ENCODE results near the gene ASMT. TPM values are rescaled to one million over a fixed set of nuclear protein-coding genes. Genes with fewer than 3 reads are reported as not detected.

Gene ASMT
- total and polyA plus RNA-seq, 2 of the 4 experiments (the other 2 are of a cell fraction), result not detected

DNA sequence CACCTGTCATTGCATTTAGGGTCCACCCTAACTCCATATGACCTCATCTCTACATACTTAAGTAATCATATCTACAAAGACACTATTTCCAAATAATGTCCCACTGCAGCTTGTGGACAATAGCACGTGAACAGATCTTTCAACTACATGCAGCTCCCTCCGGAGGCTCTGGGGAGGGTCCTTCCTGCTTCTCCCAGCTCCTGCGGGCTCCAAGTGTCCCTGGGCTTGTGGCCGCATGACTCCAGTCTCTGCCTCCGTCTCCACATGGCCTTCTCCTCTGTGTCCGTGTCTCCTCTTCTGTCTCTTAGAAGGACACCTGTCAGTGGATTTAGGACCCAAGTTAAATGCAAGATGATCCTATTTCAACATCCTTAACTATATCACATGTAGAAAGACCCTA, 52.7 kb downstream of the ASMT start:
- in situ Hi-C loops (cut with MboI; ENCODE audit: low sequenced_read_pairs) (no loop called here), intact Hi-C loops (cut with micrococcal nuclease) (no loop called here), dilution Hi-C loops (cut with HindIII; ENCODE audit: low sequenced_read_pairs, unreplicated experiment) (no loop called here)
- Histone ChIP-seq H2BK5ac (ENCODE audit: low read depth, low read length, poor library complexity, severe bottlenecking) (no peak overlapping the region), H3K23ac (ENCODE audit: low read depth, low read length) (no peak overlapping the region), H4K5ac (ENCODE audit: low read depth, low read length) (no peak overlapping the region), H3K4me3 (ENCODE audit: insufficient read depth, low read depth, low read length) (no peak overlapping the region), H2AK5ac (ENCODE audit: low read depth, low read length) (no peak overlapping the region), H2BK20ac (ENCODE audit: low read depth, low read length) (no peak overlapping the region), H3K4ac (ENCODE audit: low read depth, low read length) (no peak overlapping the region), H3K9me3 (ENCODE audit: control insufficient read depth, insufficient read depth, low read length) (peaks cover 8% of the 10 kb centered on the region; the same call in 1 of the 2 replicates), H4K91ac (ENCODE audit: insufficient read depth, low read depth, low read length) (no peak overlapping the region), H3K56ac (ENCODE audit: extremely low read depth, insufficient read depth, low read length) (no peak overlapping the region), H2BK15ac (ENCODE audit: low read depth, low read length) (no peak overlapping the region), H3K9me1 (ENCODE audit: insufficient read depth, low read length) (no peaks in the 10 kb centered on the region), H2AK9ac (replicated peaks; ENCODE audit: low read depth, low read length, poor library complexity) (no peak overlapping the region), H3K27me3 (ENCODE audit: control insufficient read depth, insufficient read depth, low read length) (no peaks in the 10 kb centered on the region), H2BK120ac (ENCODE audit: low read depth, low read length) (no peak overlapping the region), H3K36me3 (ENCODE audit: control insufficient read depth, insufficient read depth, low read length) (no peaks in the 10 kb centered on the region), H3K27ac (ENCODE audit: insufficient read depth, low read length) (no peak overlapping the region), H2AFZ (replicated peaks; ENCODE audit: low read length, poor library complexity) (no peak overlapping the region), H4K8ac (ENCODE audit: low read depth in 2 of 2, low read length in 2 of 2) (no peak overlapping the region), H3K4me1 (ENCODE audit: control insufficient read depth, insufficient read depth, low read length) (no peaks in the 10 kb centered on the region), H3K14ac (replicated peaks; ENCODE audit: low read depth, low read length) (no peak overlapping the region), H3K79me1 (ENCODE audit: low read depth in 1 of 2, low read length in 2 of 2) (no peaks in the 10 kb centered on the region), H3K4me2 (ENCODE audit: low read depth, low read length) (no peak overlapping the region), H4K20me1 (ENCODE audit: insufficient read depth, low read length) (no peaks in the 10 kb centered on the region), H3K18ac (ENCODE audit: low read depth, low read length) (no peak overlapping the region), H3K9ac (ENCODE audit: low read depth, low read length) (no peak overlapping the region)
- ChIA-PET POLR2A (ENCODE audit: unreplicated experiment) (no interaction called here), CTCF (no interaction called here)
- ATAC-seq (ENCODE audit: low read depth) (no peak), DNase-seq (no peak)
- WGBS, 2 experiments (ENCODE audit: extremely low coverage in 2 of 2, insufficient read length in 1 of 2), result 56% methylated on average over 4 of the region's 6 CpGs; no CpG with 5 or more reads in 1 of the 2 experiments
- no TSS peak for BruUV-seq (replicated peaks)
- no peak for TF ChIP-seq NFE2L2 (IDR thresholded peaks at IDR 0.05; ENCODE audit: low read depth, low read length)
- no peak for TF ChIP-seq CHD1 (IDR thresholded peaks at IDR 0.05; ENCODE audit: low read depth, low read length)
- TF ChIP-seq FOS (IDR thresholded peaks at IDR 0.05; ENCODE audit: low read depth, low read length), result no peak
- no peak for TF ChIP-seq MAFK (IDR thresholded peaks at IDR 0.05; ENCODE audit: low read depth, low read length)
- no peak for TF ChIP-seq POLR2A (IDR thresholded peaks at IDR 0.05; ENCODE audit: low read depth, low read length)
- TF ChIP-seq BHLHE40 (IDR thresholded peaks at IDR 0.05; ENCODE audit: low read depth, low read length), result no peak
- TF ChIP-seq RFX5 (IDR thresholded peaks at IDR 0.05; ENCODE audit: low read depth, low read length), result no peak

All from IMR-90 (cell line).